H1 (cell line): ENCODE data around the gene UBE2E2. TPM values are rescaled to one million over a fixed set of nuclear protein-coding genes. Genes with fewer than 3 reads are reported as not detected.

Source experiments
- CTCF ChIA-PET: fragments of 300-600 bp; sonication (Branson Sonifier 250); formaldehyde crosslinking; loops from one replicate; lab custom pipeline; 2021; ENCODE audit not compliant: partially characterized antibody; lab: Charles Lee
- POLR2A ChIA-PET: fragments of 300-600 bp; sonication (Branson Sonifier 250); formaldehyde crosslinking; loops from one replicate; lab custom pipeline; 2021; ENCODE audit warnings: inconsistent platforms; ENCODE audit not compliant: partially characterized antibody; lab: Charles Lee
- DNase-seq, 2 experiments: peaks; one replicate each; pipeline versions ENCODE4 v3.0.0 to v3.0.0-alpha.2; 2010 to 2022; ENCODE audit warnings: low spot score in 2 of 2, low read depth in 1 of 2, mixed read lengths in 1 of 2
- FAIRE-seq: peaks from 2 replicates; lab custom pipeline; 2011; peaks lifted over from hg19 to GRCh38; lab: Jason Lieb, UNC
- H2AFZ ChIP-seq: 2 replicates; pipeline ENCODE4 v1.8.1; 2012; ENCODE audit warnings: low read length, inconsistent platforms
- H2AK5ac ChIP-seq: 2 replicates; pipeline ENCODE4 v1.6.1; 2013; ENCODE audit warnings: low read depth, low read length
- H2BK120ac ChIP-seq: replicated peaks from 2 replicates; pipeline ENCODE3; 2013; ENCODE audit warnings: low read depth, low read length, inconsistent platforms
- H2BK12ac ChIP-seq: 2 replicates; pipeline ENCODE4 v1.6.1; 2013; ENCODE audit warnings: low read depth, low read length
- H2BK15ac ChIP-seq: 2 replicates; pipeline ENCODE4 v1.6.1; 2013; ENCODE audit warnings: low read length
- H2BK20ac ChIP-seq: 2 replicates; pipeline ENCODE4 v1.6.1; 2013; ENCODE audit warnings: low read length
- H2BK5ac ChIP-seq: 2 replicates; pipeline ENCODE4 v1.6.1; 2013; ENCODE audit warnings: low read depth, low read length
- H3K14ac ChIP-seq: 2 replicates; pipeline ENCODE4 v1.6.1; 2013; ENCODE audit warnings: inconsistent platforms; ENCODE audit not compliant: insufficient read length
- H3K18ac ChIP-seq: 2 replicates; pipeline ENCODE4 v1.6.1; 2013; ENCODE audit warnings: low read length; ENCODE audit errors: extremely low read depth
- H3K23ac ChIP-seq: 2 replicates; pipeline ENCODE4 v1.6.1; 2013; ENCODE audit warnings: inconsistent platforms; ENCODE audit not compliant: insufficient read length
- H3K23me2 ChIP-seq: 2 replicates; pipeline ENCODE4 v1.6.1; 2013; ENCODE audit warnings: low read depth, low read length
- H3K27ac ChIP-seq: 2 replicates; pipeline ENCODE4 v1.6.1; 2011; ENCODE audit warnings: low read depth, low read length, inconsistent platforms
- H3K27me3 ChIP-seq, 4 experiments: replicated peaks in 1 of 4; 1 replicate in 1 of 4; 2 replicates in 3 of 4; pipeline versions ENCODE4 v1.6.1 to v1.8.1; 2011 to 2013; ENCODE audit warnings: low read length in 3 of 4, mild to moderate bottlenecking in 3 of 4, inconsistent platforms in 2 of 4, mixed read lengths in 2 of 4, moderate library complexity in 1 of 4; ENCODE audit not compliant: control insufficient read depth in 3 of 4, insufficient read depth in 3 of 4; ENCODE audit errors: extremely low read depth in 1 of 4
- H3K36me3 ChIP-seq, 4 experiments: 2 replicates each; pipeline versions ENCODE4 v1.6.1 to v1.8.1; 2011 to 2013; ENCODE audit warnings: mild to moderate bottlenecking in 4 of 4, low read length in 3 of 4, moderate library complexity in 2 of 4, control low read depth in 1 of 4, inconsistent platforms in 1 of 4; ENCODE audit not compliant: insufficient read depth in 4 of 4, control insufficient read depth in 2 of 4
- H3K4ac ChIP-seq: replicated peaks from 2 replicates; pipeline ENCODE3; 2013; ENCODE audit warnings: low read length, low read depth, mixed read lengths, inconsistent platforms; ENCODE audit not compliant: insufficient read length
- H3K4me1 ChIP-seq, 4 experiments: replicated peaks in 1 of 4; 1 replicate in 1 of 4; 2 replicates in 3 of 4; pipeline versions ENCODE4 v1.6.1 to v1.8.1; 2011 to 2013; ENCODE audit warnings: low read length in 3 of 4, inconsistent platforms in 2 of 4, mixed read lengths in 1 of 4; ENCODE audit not compliant: insufficient read depth in 4 of 4, control insufficient read depth in 3 of 4
- H3K4me2 ChIP-seq, 2 experiments: 2 replicates each; pipeline versions ENCODE4 v1.6.1 to v1.8.1; 2011 to 2013; ENCODE audit warnings: low read depth in 2 of 2, low read length in 2 of 2, control low read depth in 1 of 2, inconsistent platforms in 1 of 2, mild to moderate bottlenecking in 1 of 2; ENCODE audit not compliant: insufficient read depth in 1 of 2
- H3K4me3 ChIP-seq, 4 experiments: fragments of 200-600, 300-600 bp in 1 of 4; sonication (generic), shearing (Covaris generic), sonication (Bioruptor Twin) in 1 of 4; 2 replicates each; pipeline versions ENCODE4 v1.5.1 to v1.8.1; 2011 to 2016; ENCODE audit warnings: low read length in 4 of 4, low read depth in 3 of 4, control low read depth in 2 of 4, inconsistent platforms in 2 of 4, mild to moderate bottlenecking in 2 of 4, mixed read lengths in 1 of 4, moderate library complexity in 1 of 4; ENCODE audit not compliant: insufficient read depth in 2 of 4; ENCODE audit errors: extremely low read depth in 1 of 4
- H3K56ac ChIP-seq: replicated peaks from 2 replicates; pipeline ENCODE3; 2013; ENCODE audit warnings: low read depth, mild to moderate bottlenecking, mixed read lengths, low read length, inconsistent platforms; ENCODE audit not compliant: insufficient read length
- H3K79me1 ChIP-seq: 2 replicates; pipeline ENCODE4 v1.6.1; 2013; ENCODE audit warnings: low read depth, low read length, control low read depth
- H3K79me2 ChIP-seq, 2 experiments: 2 replicates each; pipeline versions ENCODE4 v1.6.1 to v1.8.1; 2012 to 2013; ENCODE audit warnings: low read length in 2 of 2, mild to moderate bottlenecking in 2 of 2, inconsistent platforms in 1 of 2; ENCODE audit not compliant: insufficient read depth in 2 of 2, control insufficient read depth in 1 of 2
- H3K9ac ChIP-seq, 4 experiments: replicated peaks in 1 of 4; 1 replicate in 1 of 4; 2 replicates in 3 of 4; pipeline versions ENCODE4 v1.6.1 to v1.8.1; 2011 to 2013; ENCODE audit warnings: low read depth in 3 of 4, low read length in 3 of 4, control low read depth in 2 of 4, mild to moderate bottlenecking in 2 of 4, moderate library complexity in 2 of 4, inconsistent platforms in 1 of 4; ENCODE audit errors: extremely low read depth in 1 of 4
- H3K9me3 ChIP-seq, 2 experiments: 2 replicates each; pipeline versions ENCODE4 v1.6.1 to v1.8.1; 2012 to 2013; ENCODE audit warnings: mild to moderate bottlenecking in 2 of 2, moderate library complexity in 2 of 2, control low read depth in 1 of 2, inconsistent platforms in 1 of 2, low read depth in 1 of 2, low read length in 1 of 2, mixed read lengths in 1 of 2; ENCODE audit not compliant: insufficient read depth in 2 of 2
- H4K20me1 ChIP-seq, 2 experiments: replicated peaks in 1 of 2; 2 replicates each; pipeline versions ENCODE3 to v1.8.1; 2011 to 2013; ENCODE audit warnings: inconsistent platforms in 2 of 2, low read length in 2 of 2, mild to moderate bottlenecking in 1 of 2; ENCODE audit not compliant: insufficient read depth in 2 of 2, control insufficient read depth in 1 of 2
- H4K5ac ChIP-seq: 2 replicates; pipeline ENCODE4 v1.6.1; 2013; ENCODE audit warnings: low read length, low read depth, mixed read lengths, inconsistent platforms; ENCODE audit not compliant: insufficient read length
- H4K8ac ChIP-seq: 2 replicates; pipeline ENCODE4 v1.8.0; 2013; ENCODE audit warnings: mild to moderate bottlenecking, moderate library complexity, low read length, inconsistent platforms; ENCODE audit not compliant: insufficient read depth; ENCODE audit errors: extremely low read depth
- H4K91ac ChIP-seq: replicated peaks from 2 replicates; pipeline ENCODE3; 2013; ENCODE audit warnings: low read length, mixed read lengths, inconsistent platforms; ENCODE audit not compliant: insufficient read length
- CEBPB ChIP-seq: IDR thresholded peaks from 2 replicates; pipeline ENCODE4 v1.6.1; 2012; ENCODE audit warnings: low read depth, low read length
- CHD2 ChIP-seq: IDR thresholded peaks from 2 replicates; pipeline ENCODE4 v1.6.1; 2012; ENCODE audit warnings: low read length, improper control_type of control experiment
- CTCF ChIP-seq, 3 experiments: IDR thresholded peaks; 1 replicate in 2 of 3; 2 replicates in 1 of 3; pipeline versions ENCODE4 v1.5.1 to v1.6.1; 2011; ENCODE audit warnings: low read length in 3 of 3, mild to moderate bottlenecking in 3 of 3, inconsistent platforms in 2 of 3, low read depth in 1 of 3, moderate library complexity in 1 of 3; ENCODE audit not compliant: insufficient read depth in 1 of 3; ENCODE audit errors: control extremely low read depth in 1 of 3
- EP300 ChIP-seq, 2 experiments: IDR thresholded peaks; 1 replicate in 1 of 2; 2 replicates in 1 of 2; pipeline ENCODE4 v1.6.1; 2011 to 2012; ENCODE audit warnings: low read depth in 2 of 2, low read length in 2 of 2, mild to moderate bottlenecking in 2 of 2, borderline replicate concordance in 1 of 2, inconsistent platforms in 1 of 2, moderate library complexity in 1 of 2
- EZH2 ChIP-seq: fragments of 200-600 bp; sonication (generic); IDR thresholded peaks from 2 replicates; pipeline ENCODE4 v1.7.1; 2012; ENCODE audit warnings: low read depth, mild to moderate bottlenecking, moderate library complexity, low read length, inconsistent platforms; ENCODE audit not compliant: severe bottlenecking
- HDAC2 ChIP-seq, 2 experiments: fragments of 300-600 bp in 1 of 2; sonication (generic) in 1 of 2; IDR thresholded peaks; 2 replicates each; pipeline ENCODE4 v1.6.1; 2011 to 2012; ENCODE audit warnings: low read depth in 2 of 2, low read length in 2 of 2, mild to moderate bottlenecking in 2 of 2, moderate library complexity in 2 of 2, borderline replicate concordance in 1 of 2, inconsistent platforms in 1 of 2
- KDM1A ChIP-seq: fragments of 200-600, 300-600 bp; sonication (generic); IDR thresholded peaks from 2 replicates; pipeline ENCODE4 v1.7.1; 2016; ENCODE audit warnings: mild to moderate bottlenecking, low read length, borderline replicate concordance
- MAX ChIP-seq: IDR thresholded peaks from 2 replicates; pipeline ENCODE4 v1.6.1; 2012; ENCODE audit warnings: inconsistent platforms
- SRF ChIP-seq: IDR thresholded peaks from 2 replicates; pipeline ENCODE4 v1.6.1; 2011; ENCODE audit warnings: mild to moderate bottlenecking, low read depth, low read length, moderate library complexity
- TAF7 ChIP-seq: optimal IDR thresholded peaks from 2 replicates; pipeline ENCODE3; 2011; ENCODE audit warnings: low read depth, mild to moderate bottlenecking, inconsistent platforms, low read length, moderate library complexity, borderline replicate concordance
- YY1 ChIP-seq: IDR thresholded peaks from 2 replicates; pipeline ENCODE4 v1.6.1; 2011; ENCODE audit warnings: low read depth, mild to moderate bottlenecking, low read length
- WGBS, 2 experiments: shearing (Covaris generic) in 1 of 2; methylation state at CpG; one replicate each; pipeline versions ENCODE4 v1.1.6 to v1.1.7; 2013 to 2015; ENCODE audit warnings: low lambda C conversion rate in 2 of 2, mixed read lengths in 2 of 2, inconsistent platforms in 1 of 2, low coverage in 1 of 2, missing lambda C conversion rate in 1 of 2; ENCODE audit not compliant: insufficient replicate concordance in 2 of 2, insufficient coverage in 1 of 2, insufficient read length in 1 of 2; ENCODE audit errors: extremely low coverage in 1 of 2, missing lambda C conversion rate in 1 of 2; 5-methylcytosine and 5-hydroxymethylcytosine counted together
- polyA plus RNA-seq, 7 experiments: library from polyadenylated mRNA; depleted of rRNA in 3 of 7; stranded (reverse) in 5 of 7; unstranded in 2 of 7; fragments of >200 nt in 5 of 7; fragments of 200-250 nt in 2 of 7; gene quantifications; 1 replicate in 5 of 7; 2 replicates in 1 of 7; 4 replicates in 1 of 7; pipeline versions ENCODE4 v1.2.1 to v1.2.3, GENCODE V29; 2011 to 2013; ENCODE audit warnings: missing spikeins in 2 of 7, mixed read lengths in 2 of 7
- total RNA-seq: library from RNA; stranded (reverse); fragmentation: NEBNext Ultra II Directional; extraction: Animal tissue kit (Norgen Biotek cat#: 25700); gene quantifications from 2 replicates; pipeline ENCODE4 v1.2.1, GENCODE V29; 2021

Gene UBE2E2
- total and polyA plus RNA-seq, 2 of the 8 experiments (the other 6 are each of a cell fraction or from before 2014, with no cell fraction given) = 57.6 to 70.6 TPM

GRCh38 chr3:23172059-23172458, 31.1 kb upstream of the UBE2E2 start:
- TF ChIP-seq CHD2 (no peak), TAF7 (no peak), HDAC2 (IDR thresholded peaks at IDR 0.05; ENCODE audit: borderline replicate concordance in 1 of 2, low read depth in 2 of 2, low read length in 2 of 2) (no peak), EZH2 (no peak), CTCF (IDR thresholded peaks at IDR 0.05; ENCODE audit: control extremely low read depth in 1 of 3, insufficient read depth in 1 of 3, low read depth in 1 of 3, low read length in 3 of 3) (no peak), YY1 (no peak), EP300 (IDR thresholded peaks at IDR 0.05; ENCODE audit: borderline replicate concordance in 1 of 2, low read depth in 2 of 2, low read length in 2 of 2) (no peak), MAX (no peak), KDM1A (no peak), CEBPB (no peak), SRF (no peak)
- no peak overlapping the region for H2BK5ac ChIP-seq
- H3K27ac ChIP-seq = no peak overlapping the region
- H3K56ac ChIP-seq = no peak overlapping the region
- no peak overlapping the region for H2BK12ac ChIP-seq
- FAIRE-seq = no peak
- no peaks in the 10 kb centered on the region for H3K27me3 ChIP-seq
- no peaks in the 10 kb centered on the region for H3K4me1 ChIP-seq
- H3K79me2 ChIP-seq = no peaks in the 10 kb centered on the region
- H3K4me3 ChIP-seq = no peak overlapping the region
- no peak overlapping the region for H2BK120ac ChIP-seq
- H3K4me2 ChIP-seq = no peak overlapping the region
- no peak overlapping the region for H4K8ac ChIP-seq
- no peak overlapping the region for H2BK20ac ChIP-seq
- no peak overlapping the region for H2AFZ ChIP-seq
- 83% methylated on average over 2 of the region's 2 CpGs; no CpG with 5 or more reads in 1 of the 2 experiments for WGBS, 2 experiments
- no peak overlapping the region for H3K14ac ChIP-seq
- CTCF ChIA-PET = no interaction called here
- H3K23me2 ChIP-seq = no peaks in the 10 kb centered on the region; the same call in 1 of the 2 replicates
- no peaks in the 10 kb centered on the region for H3K9me3 ChIP-seq
- no peak overlapping the region for H4K5ac ChIP-seq
- no peak for DNase-seq
- H3K36me3 ChIP-seq = no peaks in the 10 kb centered on the region
- H3K79me1 ChIP-seq = no peaks in the 10 kb centered on the region
- no peak overlapping the region for H3K23ac ChIP-seq
- H4K91ac ChIP-seq = no peak overlapping the region
- POLR2A ChIA-PET = no interaction called here
- H3K4ac ChIP-seq = no peak overlapping the region
- no peaks in the 10 kb centered on the region for H4K20me1 ChIP-seq
- H2BK15ac ChIP-seq = no peak overlapping the region
- H3K9ac ChIP-seq = no peak overlapping the region
- H2AK5ac ChIP-seq = no peak overlapping the region
- no peak overlapping the region for H3K18ac ChIP-seq
